Fibroblast of the aortic adventitia (primary cell): ENCODE results near the gene PLXNA3. TPM values are rescaled to one million over a fixed set of nuclear protein-coding genes. Genes with fewer than 3 reads are reported as not detected.
A peak's percentile ranks its signal among the peaks of the same experiment; 100 is the strongest.

Experiments used
- DNase-seq: peaks from one replicate; pipeline ENCODE4 v3.0.0-alpha.2; 2010; ENCODE audit warnings: low read depth
- H3K4me3 ChIP-seq: 2 replicates; pipeline ENCODE4 v1.5.1; 2011; ENCODE audit warnings: low read depth, mild to moderate bottlenecking, control low read depth, low read length, moderate library complexity
- total RNA-seq: library from RNA; depleted of rRNA; stranded (reverse); fragments of >200 nt; gene quantifications from 2 replicates; pipeline ENCODE4 v1.2.3, GENCODE V29; 2012; ENCODE audit warnings: low replicate concordance
- TF ChIP-seq, protein P1 (sequence below): IDR thresholded peaks from 2 replicates; pipeline ENCODE4 v1.5.1; 2011; ENCODE audit warnings: mild to moderate bottlenecking, low read length, control low read depth, inconsistent platforms; ENCODE audit not compliant: insufficient read depth

The PLXNA3 gene
- total RNA-seq, 1 donor = 25.8 TPM

DNA sequence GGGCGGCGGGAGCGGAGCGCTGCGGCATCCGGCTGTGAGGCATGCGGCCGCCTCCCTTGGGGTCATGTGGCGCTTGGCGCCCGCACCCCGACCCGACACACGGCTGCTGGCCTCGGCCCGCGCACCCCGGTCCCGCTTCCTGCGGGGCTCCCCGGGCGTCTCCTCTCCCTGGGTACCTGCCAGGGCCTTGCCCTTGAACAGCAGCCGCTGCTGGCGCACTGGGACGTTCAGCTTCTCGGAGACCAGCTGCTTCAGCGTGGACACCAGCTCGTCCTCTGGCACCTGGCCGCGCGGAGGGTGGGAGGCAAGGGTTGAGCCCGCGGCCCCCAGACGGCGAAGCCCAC lies 27.9 kb downstream of the PLXNA3 start:
- H3K4me3 ChIP-seq = peak overlapping the region; percentile 67
- TF ChIP-seq, protein P1, sequence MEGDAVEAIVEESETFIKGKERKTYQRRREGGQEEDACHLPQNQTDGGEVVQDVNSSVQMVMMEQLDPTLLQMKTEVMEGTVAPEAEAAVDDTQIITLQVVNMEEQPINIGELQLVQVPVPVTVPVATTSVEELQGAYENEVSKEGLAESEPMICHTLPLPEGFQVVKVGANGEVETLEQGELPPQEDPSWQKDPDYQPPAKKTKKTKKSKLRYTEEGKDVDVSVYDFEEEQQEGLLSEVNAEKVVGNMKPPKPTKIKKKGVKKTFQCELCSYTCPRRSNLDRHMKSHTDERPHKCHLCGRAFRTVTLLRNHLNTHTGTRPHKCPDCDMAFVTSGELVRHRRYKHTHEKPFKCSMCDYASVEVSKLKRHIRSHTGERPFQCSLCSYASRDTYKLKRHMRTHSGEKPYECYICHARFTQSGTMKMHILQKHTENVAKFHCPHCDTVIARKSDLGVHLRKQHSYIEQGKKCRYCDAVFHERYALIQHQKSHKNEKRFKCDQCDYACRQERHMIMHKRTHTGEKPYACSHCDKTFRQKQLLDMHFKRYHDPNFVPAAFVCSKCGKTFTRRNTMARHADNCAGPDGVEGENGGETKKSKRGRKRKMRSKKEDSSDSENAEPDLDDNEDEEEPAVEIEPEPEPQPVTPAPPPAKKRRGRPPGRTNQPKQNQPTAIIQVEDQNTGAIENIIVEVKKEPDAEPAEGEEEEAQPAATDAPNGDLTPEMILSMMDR = no peak
- DNase-seq = no peak

DNA sequence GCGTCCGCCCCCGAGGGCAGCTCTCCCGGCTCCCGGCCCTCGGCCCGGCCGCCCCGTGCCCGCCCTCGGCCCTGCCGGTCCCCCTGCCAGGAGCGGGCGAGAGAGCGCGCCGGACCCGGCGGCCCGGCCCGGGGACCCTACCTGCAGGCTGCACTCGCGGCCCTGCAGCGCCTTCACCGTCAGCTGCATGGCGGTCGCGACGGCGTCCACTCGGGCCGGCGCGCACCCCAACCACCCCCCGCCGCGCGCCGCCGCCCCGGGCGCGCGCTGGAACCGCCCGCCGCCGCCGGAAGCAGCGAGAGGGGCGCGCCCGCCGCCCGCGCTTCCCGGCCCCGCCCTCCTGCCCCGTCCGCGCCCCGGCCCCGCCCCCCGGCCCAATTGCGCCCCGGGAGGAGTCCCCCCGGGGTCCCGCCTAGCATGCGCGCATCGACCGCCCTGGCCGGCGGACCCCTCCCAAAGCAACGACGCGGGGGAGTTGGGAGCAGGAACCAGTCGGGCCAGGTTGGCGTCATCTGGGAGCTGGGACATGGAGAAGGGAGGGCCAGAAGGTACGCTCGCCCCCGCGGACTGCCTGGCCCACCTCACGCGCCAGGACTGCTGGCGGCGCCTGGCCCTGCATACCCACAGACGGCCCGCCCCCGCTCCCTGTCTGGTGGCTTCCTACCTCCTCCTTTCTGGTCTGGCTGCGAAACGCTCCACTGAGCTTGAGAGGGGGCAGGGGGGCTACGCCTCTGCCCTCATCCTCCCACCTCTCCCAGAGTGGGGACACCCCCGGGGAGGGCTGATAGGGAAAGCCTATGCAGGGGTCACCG lies 28.5 kb downstream of the PLXNA3 start, which contains the start of gene UBL4A:
TSS of gene UBL4A (minus strand) at position 220 of the 812 bp plus-strand sequence. CDS start at position 189, 31 bp downstream.
- TF ChIP-seq, protein P1 = no peak

DNA sequence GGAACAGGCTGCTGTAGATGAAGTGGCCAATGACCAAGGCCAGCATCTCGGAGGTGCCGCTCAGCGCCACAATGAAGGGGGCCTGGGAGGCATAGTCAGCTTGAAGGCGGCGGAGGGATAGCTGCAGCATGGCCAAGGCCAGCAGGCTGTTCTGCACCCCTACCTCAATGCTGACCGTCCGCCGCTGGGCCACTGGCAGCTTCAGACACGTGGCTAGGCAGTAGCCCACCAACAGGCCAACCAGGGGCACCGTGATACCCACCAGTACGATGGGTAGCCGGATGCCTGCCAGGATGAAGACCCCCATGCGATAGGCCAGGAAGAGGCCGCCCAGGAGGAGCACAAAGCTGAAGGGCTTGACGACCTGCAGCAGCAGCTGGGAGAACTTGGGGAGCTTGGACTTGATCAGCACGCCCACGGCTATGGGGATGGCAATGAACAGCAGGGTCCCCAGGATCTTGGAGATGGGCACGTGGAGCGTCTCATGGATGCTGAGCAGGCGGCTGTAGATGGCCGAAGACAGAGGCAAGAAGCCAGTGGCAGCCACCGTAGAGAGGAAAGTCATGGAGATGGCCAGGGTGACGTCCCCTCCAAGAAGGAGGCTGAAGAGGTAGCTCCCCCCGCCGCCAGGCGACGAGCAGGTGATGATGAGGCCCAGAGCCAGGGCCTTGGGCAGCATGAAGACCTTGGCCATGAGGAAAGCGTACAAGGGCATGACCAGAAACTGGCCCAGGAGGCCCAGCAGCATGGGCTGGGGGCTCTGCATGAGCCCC lies 29.6 kb downstream of the PLXNA3 start:
- DNase-seq = no peak
- TF ChIP-seq, protein P1 = no peak
- H3K4me3 ChIP-seq = no peak overlapping the region

More for the DNA sequence above, 28.5 kb downstream of the PLXNA3 start, which contains the start of gene UBL4A:
- DNase-seq = peak; percentile 15
- H3K4me3 ChIP-seq = peak within 1 kb of the TSS; percentile 67

DNA sequence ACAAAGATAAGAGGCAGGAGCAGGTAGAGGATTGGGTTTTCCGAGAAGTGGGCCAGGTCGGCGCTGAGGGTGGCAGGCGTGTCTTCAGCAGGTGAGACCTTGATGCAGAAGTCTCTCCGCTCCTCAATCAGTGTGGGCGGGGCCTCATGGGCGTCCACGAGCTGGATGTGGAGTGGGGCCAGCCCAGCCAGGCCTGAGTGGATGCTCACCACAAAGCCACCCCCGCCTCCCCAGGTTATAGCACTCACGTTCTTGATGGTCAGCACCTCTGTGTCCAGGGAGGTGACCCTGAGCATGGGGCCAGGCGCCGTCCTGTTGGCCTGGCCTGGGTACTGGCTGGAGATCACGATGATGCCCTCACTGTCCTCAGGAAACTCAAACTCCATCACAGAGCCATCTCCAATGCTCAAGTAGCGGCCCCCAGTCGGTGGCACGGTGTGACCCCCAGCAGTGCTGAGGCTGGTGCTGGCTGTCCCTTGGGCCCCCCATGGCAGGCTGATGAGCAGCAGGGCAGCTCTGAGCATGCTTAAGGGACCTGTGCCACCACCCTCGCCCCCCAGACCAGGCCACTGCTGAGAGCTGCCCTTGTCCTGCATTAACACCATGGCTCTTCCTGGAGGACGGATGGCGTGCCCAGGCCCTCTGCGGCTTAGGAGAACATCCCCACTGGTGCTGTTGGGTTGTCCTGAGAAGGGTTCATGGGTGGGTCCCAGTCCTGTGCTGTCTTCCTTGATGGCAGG lies 30.4 kb downstream of the PLXNA3 start:
- no peak overlapping the region for H3K4me3 ChIP-seq
- TF ChIP-seq, protein P1 = no peak
- DNase-seq = no peak

DNA sequence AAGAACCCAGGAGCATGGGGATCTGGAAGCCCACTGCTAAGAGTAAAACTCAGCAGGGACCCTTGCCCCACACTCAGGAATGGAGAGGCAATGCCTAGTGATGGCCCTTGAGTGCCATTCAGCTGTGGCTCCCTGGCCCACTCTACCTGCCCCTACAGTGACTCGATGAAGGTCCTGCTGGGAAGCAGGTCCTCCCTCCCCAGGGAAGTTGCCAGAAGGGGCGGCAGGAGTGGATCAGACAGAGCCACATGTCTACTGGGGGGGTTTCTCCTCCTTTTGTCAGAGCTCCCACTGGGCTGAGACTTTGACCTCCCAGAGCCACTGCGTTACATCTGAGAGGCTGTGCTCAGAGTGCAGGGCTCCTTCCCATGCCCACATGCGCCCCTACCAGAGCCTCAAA lies 31.1 kb downstream of the PLXNA3 start:
- TF ChIP-seq, protein P1 = no peak
- H3K4me3 ChIP-seq = peak overlapping the region; percentile 68
- DNase-seq = no peak

DNA sequence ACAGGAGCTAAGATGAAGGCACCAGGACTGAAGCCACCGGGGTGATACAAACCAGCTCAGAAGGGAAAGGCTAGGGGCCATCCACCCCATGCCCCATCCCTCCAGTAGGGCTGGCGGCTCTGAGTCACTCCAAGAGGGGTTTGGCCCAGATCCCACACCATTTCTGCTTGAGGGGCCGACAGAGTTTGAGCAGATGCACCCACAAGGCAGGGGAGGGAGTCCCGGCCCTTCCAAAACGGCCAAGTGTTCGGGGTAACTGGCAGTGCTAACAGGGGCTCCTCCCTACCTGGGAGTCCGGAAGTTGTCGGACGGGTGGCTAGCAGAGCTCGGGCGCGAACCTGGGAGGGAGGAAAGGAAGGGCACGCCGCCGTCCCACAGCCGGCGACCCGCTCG lies 31.9 kb downstream of the PLXNA3 start:
- peak overlapping the region; percentile 68 for H3K4me3 ChIP-seq
- DNase-seq = peak; percentile 60
- TF ChIP-seq, protein P1 = no peak
